NOMO-1 treated with DMSO at 0.1 percent for 48 hours (cell line): ENCODE results near the gene INTS6.

Experiments used
- DNase-seq: peaks from one replicate; lab custom pipeline; 2025; ENCODE audit not compliant: unreplicated experiment; lab: John Stamatoyannopoulos, UW

Gene INTS6

GRCh38 chr13:51347099-51347498 is 105.7 kb downstream of the INTS6 start:
- DNase-seq = no peak

GRCh38 chr13:51346397-51346796 is 106.4 kb downstream of the INTS6 start:
- no peak for DNase-seq

GRCh38 chr13:51343475-51343874 is 109.4 kb downstream of the INTS6 start:
- DNase-seq = no peak

DNA sequence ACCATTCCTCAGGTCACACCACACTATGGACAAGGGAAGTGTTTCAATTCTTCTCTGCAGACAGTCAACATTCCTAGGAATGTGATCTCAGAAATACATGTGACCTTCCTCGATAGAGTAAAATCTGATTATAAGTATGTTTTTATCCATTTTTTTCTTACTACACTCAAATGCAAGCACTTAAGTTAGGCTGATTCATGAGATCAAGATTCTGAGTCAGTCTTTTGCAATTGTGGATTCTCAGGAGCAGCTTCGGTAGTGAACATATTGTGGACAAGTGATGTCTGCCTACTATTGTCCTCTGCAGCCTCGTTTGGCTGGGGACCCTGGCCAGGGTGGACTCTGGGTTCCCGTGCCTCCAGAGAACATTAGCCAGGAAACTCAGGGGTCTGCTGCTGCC is 110.1 kb downstream of the INTS6 start:
- DNase-seq = no peak

DNA sequence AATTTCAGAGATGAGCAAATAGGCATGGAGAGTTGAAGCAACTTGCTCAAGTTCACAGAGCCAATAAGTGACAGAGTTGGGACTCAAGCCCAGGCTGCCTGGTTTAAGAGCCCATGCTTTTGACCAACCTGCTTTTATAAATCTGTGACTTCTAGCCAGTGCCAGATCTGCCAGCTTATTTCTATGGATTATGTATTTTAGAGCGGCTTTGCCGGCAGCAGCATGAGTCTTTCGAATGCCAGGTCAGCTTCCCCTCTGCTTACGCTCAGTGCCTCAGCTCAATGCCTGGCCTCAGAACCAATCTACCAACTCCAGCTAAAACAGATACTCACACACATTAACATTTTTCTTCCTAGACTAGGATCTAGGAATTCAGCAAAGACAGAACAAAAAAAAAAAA is 111.0 kb downstream of the INTS6 start:
- no peak for DNase-seq

DNA sequence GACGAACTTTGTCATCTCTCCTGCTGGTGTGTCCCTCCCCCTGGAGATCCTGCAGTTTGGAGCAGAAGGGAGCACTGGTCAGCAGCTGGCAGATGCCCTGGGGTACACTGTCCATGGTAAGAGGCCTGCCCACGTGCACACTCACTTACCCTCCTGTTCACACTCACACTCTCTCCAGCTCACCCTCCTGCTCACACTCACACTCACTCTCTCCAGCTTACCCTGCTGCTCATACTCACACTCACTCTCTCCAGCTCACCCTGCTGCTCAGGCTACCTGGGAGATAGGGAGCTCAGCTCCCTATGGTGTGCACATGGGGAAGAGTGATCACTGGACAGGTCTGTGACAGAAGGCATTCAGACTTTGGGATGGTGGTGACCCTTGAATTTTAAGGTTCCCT is 111.6 kb downstream of the INTS6 start:
- DNase-seq = no peak

GRCh38 chr13:51339952-51340732 is 112.7 kb downstream of the INTS6 start:
- DNase-seq = no peak

DNA sequence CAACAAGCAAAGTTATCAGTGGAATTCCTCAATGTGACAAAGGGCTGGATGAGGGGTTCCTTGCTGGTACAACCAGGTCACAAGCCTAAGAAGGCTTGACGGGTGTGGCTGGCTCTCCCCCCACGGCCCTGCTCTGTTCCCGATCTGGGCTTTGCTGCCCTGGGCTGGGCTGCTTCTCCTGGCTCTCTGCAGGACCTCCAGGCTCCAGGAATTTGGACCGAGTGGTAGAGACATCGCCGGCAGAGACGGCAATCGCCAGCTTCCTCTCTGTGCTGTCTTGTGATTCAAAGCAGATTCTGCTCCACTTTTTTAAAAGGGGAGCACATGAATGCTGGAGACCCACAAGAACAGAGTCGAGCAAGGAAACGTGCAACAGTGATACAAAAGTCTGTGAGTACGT is 113.5 kb downstream of the INTS6 start, which contains the start of gene SERPINE3:
TSS of gene SERPINE3 (plus strand) at position 338 of the 400 bp plus-strand sequence. CDS start 1,401 bp downstream, outside the sequence.
- no peak for DNase-seq

GRCh38 chr13:51336746-51337145 is 116.1 kb downstream of the INTS6 start:
- no peak for DNase-seq

DNA sequence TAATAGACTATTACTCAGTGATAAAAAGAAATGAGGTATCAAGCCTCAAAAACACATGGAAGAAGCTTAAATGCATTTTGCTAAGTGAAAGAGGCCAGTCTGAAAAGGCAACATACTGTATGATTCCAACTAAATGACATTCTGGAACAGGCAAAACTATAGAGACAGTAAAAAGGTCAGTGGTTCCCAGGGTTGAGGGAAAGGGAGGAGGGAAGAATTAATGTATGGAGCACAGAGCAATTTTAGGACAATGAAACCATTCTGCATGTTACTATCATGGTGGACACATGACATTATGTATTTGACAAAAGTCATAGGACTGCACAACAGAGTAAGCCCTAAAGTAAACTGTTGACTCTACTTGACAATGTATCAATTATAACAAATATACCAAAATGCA is 119.0 kb downstream of the INTS6 start:
- DNase-seq = no peak

GRCh38 chr13:51333421-51333820 is 119.4 kb downstream of the INTS6 start:
- no peak for DNase-seq

- no peak for DNase-seq
Observed at GRCh38 chr13:51332566-51333361, 120.1 kb downstream of the INTS6 start.

DNA sequence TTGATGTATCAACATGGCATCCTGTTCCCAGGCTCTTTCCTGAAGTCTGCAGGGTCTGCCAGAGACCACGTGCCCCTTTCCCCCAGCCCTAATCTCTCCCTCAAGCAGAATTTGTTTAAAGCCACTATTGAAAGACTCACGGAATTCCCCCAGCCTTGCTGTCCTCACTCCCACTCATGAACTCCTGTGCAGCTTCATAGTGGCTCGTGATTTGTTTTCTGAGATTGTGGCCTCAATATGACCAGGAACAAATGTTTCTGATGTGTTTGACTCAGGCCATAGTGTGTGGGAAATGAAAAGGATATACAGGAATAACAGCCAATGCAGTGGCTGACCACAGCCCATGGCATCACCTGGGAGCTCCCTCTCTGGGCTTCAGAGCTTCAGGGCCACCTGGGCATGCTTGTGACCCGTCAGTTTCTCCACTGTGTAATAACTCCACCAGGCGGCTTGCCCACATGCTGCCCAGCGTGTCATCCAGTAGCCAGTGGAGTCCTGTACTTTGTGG is 121.4 kb downstream of the INTS6 start:
- no peak for DNase-seq

GRCh38 chr13:51330791-51331190 is 122.0 kb downstream of the INTS6 start:
- peak; percentile 78 for DNase-seq

DNA sequence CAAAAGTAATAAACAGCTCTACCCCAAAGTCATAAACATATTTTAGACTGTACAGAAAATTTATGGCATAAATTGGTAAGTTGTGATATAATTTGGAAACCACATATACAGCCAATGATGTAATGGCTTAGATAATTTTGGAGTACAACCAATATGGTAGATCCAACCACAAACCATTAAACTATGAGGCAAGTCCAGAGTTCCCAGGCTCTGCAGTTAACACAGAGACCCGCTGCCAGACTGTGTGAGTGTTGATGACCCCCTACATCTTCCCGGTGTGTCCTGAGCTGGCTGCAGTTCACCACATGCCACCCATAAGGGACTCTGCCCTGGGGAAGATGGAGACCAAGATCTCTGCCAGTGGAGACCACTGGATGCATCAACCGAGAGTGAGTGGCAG is 123.2 kb downstream of the INTS6 start:
- DNase-seq = peak; percentile 11

DNA sequence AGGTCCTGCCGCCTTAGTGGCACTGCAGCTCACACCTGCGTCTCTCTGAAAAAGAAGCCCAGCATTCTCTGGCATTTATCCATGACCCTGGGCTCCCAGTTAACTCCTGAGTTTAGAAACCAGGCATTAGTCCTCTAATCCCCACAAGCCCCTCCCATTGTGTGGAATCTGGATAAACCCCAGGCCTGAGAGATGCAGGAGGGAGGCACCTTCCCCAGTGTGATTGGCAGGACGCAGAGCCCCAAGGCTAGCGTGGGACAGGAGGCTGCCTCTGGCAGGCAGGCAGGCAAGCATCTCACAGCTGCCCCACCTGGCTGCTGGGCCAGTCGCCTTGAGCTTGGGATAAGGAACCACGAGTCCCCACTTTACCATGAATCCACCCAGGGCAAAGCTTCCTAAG is 124.3 kb downstream of the INTS6 start:
- DNase-seq = no peak

DNA sequence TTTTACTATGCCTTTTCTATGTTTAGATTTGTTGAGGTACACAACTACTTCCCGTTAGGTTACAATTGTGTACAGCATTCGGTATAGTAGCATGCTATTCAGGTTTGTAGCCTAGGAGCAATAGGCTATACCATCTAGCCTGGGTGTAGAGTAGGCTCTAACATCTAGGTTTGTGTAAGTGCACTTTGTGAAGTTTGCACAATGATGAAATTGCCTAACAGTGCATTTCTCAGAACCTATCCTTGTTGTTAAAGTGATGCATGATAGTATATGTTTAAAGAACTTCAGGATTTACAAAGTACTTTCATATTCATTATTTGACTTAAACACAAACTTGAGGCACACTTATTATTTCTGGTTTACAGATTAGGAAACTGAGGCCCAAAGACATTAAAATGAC is 124.9 kb downstream of the INTS6 start:
- no peak for DNase-seq

DNA sequence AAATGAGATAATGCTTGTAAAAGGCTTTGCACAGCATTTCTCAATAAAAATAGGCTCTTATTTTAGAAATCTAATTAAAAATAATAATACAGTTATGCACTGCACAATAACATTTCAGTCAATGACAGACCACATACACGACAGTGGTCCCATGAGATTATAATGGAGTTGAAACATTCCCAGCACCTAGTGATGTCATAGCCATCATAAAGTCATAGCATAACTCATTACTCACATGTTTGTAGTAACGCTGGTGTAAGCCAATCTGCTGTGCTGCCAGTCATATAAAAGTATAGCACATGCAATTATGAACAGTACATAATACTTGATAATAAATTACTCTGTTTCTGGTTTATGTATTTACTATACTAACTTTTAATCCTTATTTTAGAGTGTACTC is 126.1 kb downstream of the INTS6 start:
- no peak for DNase-seq

DNA sequence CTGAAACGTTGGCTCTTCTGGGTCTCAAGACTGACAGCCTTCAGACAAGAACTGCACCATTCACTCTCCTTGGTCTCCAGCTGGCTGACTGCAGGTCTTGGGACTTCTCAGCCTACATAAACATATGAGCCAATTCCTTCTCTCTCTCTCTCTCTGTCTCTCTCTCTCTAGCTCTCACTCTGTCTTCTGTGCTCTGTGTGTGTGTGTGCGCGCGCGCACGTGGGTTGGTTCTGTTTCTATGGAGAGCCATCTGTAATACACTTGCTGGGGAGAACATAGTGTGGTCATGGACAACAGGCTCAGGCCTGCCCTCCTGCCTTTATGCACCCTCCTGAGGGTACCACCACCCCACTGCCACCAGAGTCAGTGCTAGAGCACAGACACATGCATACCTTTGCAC is 127.0 kb downstream of the INTS6 start:
- DNase-seq = no peak

DNA sequence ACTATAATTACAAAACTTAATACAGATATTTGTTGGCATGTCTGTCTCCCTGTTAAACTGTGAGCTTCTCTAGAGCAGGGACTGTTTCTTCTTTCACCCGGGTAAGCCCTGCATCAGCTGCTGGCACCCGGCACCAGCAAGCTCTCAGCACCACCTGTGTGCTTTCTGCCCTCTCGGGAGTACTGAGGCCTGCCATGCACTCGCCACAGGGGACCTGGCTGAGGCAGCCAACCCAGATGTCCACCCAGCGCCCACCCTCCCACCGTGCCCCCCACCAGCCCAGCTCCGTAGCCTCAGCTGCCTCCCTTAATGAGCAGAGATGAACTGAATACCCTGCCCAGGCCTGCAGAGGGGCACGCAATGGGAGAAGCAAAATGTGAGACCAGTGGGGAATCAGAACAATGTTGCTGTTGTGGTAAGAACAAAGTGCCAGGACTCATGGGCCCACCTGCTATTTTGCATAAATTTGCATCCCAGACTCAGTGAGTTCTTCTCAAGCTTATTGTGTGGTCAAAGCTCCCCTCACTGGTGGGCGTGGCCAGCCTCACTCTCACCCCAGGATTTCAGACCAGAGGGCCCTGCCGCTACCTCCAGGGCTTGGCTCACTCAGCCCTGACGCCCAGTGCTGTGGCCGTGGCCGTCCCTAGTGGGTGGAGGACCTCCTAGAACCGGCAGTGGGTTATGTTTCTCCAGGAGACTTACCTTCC is 128.0 kb downstream of the INTS6 start:
- no peak for DNase-seq

- no peak for DNase-seq
Observed at GRCh38 chr13:51323824-51324511, 128.9 kb downstream of the INTS6 start.
